ENCODE data around the gene BAHCC1. TPM values are rescaled to one million over a fixed set of nuclear protein-coding genes. Genes with fewer than 3 reads are reported as not detected.

BAHCC1 gene
- total RNA-seq, 1 donor from 2014 or later: not detected

- H3K36me3 Mint-ChIP-seq (ENCODE audit: low read depth): no peaks in the 10 kb centered on the region
- intact Hi-C loops (cut with micrococcal nuclease): no loop called here
- no peaks in the 10 kb centered on the region for H3K4me1 Mint-ChIP-seq
- H3K27ac Mint-ChIP-seq: no peak overlapping the region
- H3K9me3 Mint-ChIP-seq: no peaks in the 10 kb centered on the region
- no peaks in the 10 kb centered on the region for H3K27me3 Mint-ChIP-seq
- no peak overlapping the region for H3K4me3 Mint-ChIP-seq
- no peak for DNase-seq
Observed at GRCh38 chr17:81444610-81445339, 49.5 kb downstream of the BAHCC1 start.

- Mint-ChIP-seq H3K9me3 (no peaks in the 10 kb centered on the region), H3K4me3 (no peak overlapping the region), H3K27me3 (no peaks in the 10 kb centered on the region), H3K36me3 (ENCODE audit: low read depth) (no peaks in the 10 kb centered on the region), H3K27ac (no peak overlapping the region), H3K4me1 (no peaks in the 10 kb centered on the region)
- DNase-seq: no peak
- intact Hi-C loops (cut with micrococcal nuclease): no loop called here
Observed at GRCh38 chr17:81445642-81446503, 50.6 kb downstream of the BAHCC1 start.

- H3K27ac Mint-ChIP-seq: no peak overlapping the region
- no peak overlapping the region for H3K4me3 Mint-ChIP-seq
- DNase-seq: no peak
- no peaks in the 10 kb centered on the region for H3K36me3 Mint-ChIP-seq (ENCODE audit: low read depth)
- intact Hi-C loops (cut with micrococcal nuclease): no loop called here
- H3K27me3 Mint-ChIP-seq: no peaks in the 10 kb centered on the region
- no peaks in the 10 kb centered on the region for H3K4me1 Mint-ChIP-seq
- no peaks in the 10 kb centered on the region for H3K9me3 Mint-ChIP-seq
Observed at GRCh38 chr17:81447331-81447933, 52.2 kb downstream of the BAHCC1 start.

- Mint-ChIP-seq H3K27ac (no peak overlapping the region), H3K36me3 (ENCODE audit: low read depth) (no peaks in the 10 kb centered on the region), H3K9me3 (no peaks in the 10 kb centered on the region), H3K4me1 (peaks cover 2% of the 10 kb centered on the region), H3K4me3 (no peak overlapping the region), H3K27me3 (no peaks in the 10 kb centered on the region)
- intact Hi-C loops (cut with micrococcal nuclease): no loop called here
- DNase-seq: no peak
Observed at GRCh38 chr17:81448442-81448841, 53.2 kb downstream of the BAHCC1 start.

- H3K27me3 Mint-ChIP-seq: no peaks in the 10 kb centered on the region
- no peak overlapping the region for H3K27ac Mint-ChIP-seq
- intact Hi-C loops (cut with micrococcal nuclease): no loop called here
- DNase-seq: no peak
- H3K4me3 Mint-ChIP-seq: no peak overlapping the region
- no peaks in the 10 kb centered on the region for H3K9me3 Mint-ChIP-seq
- peaks cover 4% of the 10 kb centered on the region for H3K4me1 Mint-ChIP-seq
- no peaks in the 10 kb centered on the region for H3K36me3 Mint-ChIP-seq (ENCODE audit: low read depth)
Observed at GRCh38 chr17:81448950-81449349, 53.7 kb downstream of the BAHCC1 start.

- no peak overlapping the region for H3K4me3 Mint-ChIP-seq
- no peaks in the 10 kb centered on the region for H3K9me3 Mint-ChIP-seq
- intact Hi-C loops (cut with micrococcal nuclease): no loop called here
Observed at GRCh38 chr17:81449351-81449750, 54.1 kb downstream of the BAHCC1 start.

GRCh38 chr17:81451823-81452222, 56.6 kb downstream of the BAHCC1 start:
- Mint-ChIP-seq H3K4me3 (no peak overlapping the region), H3K27ac (no peak overlapping the region), H3K36me3 (ENCODE audit: low read depth) (no peaks in the 10 kb centered on the region), H3K27me3 (no peaks in the 10 kb centered on the region), H3K9me3 (no peaks in the 10 kb centered on the region), H3K4me1 (peaks cover 5% of the 10 kb centered on the region)
- no peak for DNase-seq
- intact Hi-C loops (cut with micrococcal nuclease): no loop called here

More at GRCh38 chr17:81449351-81449750, 54.1 kb downstream of the BAHCC1 start:
- no peaks in the 10 kb centered on the region for H3K27me3 Mint-ChIP-seq
- H3K36me3 Mint-ChIP-seq (ENCODE audit: low read depth): no peaks in the 10 kb centered on the region
- peaks cover 5% of the 10 kb centered on the region for H3K4me1 Mint-ChIP-seq
- no peak for DNase-seq
- H3K27ac Mint-ChIP-seq: no peak overlapping the region

GRCh38 chr17:81452551-81452950, 57.3 kb downstream of the BAHCC1 start:
- H3K4me3 Mint-ChIP-seq: no peak overlapping the region
- intact Hi-C loops (cut with micrococcal nuclease): no loop called here
- no peaks in the 10 kb centered on the region for H3K27me3 Mint-ChIP-seq
- H3K9me3 Mint-ChIP-seq: no peaks in the 10 kb centered on the region
- H3K4me1 Mint-ChIP-seq: peaks cover 5% of the 10 kb centered on the region
- no peaks in the 10 kb centered on the region for H3K36me3 Mint-ChIP-seq (ENCODE audit: low read depth)
- no peak overlapping the region for H3K27ac Mint-ChIP-seq
- DNase-seq: no peak

- no peak overlapping the region for H3K27ac Mint-ChIP-seq
- H3K9me3 Mint-ChIP-seq: no peaks in the 10 kb centered on the region
- no peaks in the 10 kb centered on the region for H3K36me3 Mint-ChIP-seq (ENCODE audit: low read depth)
- no peaks in the 10 kb centered on the region for H3K27me3 Mint-ChIP-seq
- H3K4me1 Mint-ChIP-seq: peaks cover 5% of the 10 kb centered on the region
- no peak overlapping the region for H3K4me3 Mint-ChIP-seq
- no peak for DNase-seq
- intact Hi-C loops (cut with micrococcal nuclease): no loop called here
Observed at GRCh38 chr17:81453076-81453475, 57.8 kb downstream of the BAHCC1 start.

GRCh38 chr17:81453712-81454111, 58.5 kb downstream of the BAHCC1 start:
- Mint-ChIP-seq H3K9me3 (no peaks in the 10 kb centered on the region), H3K4me1 (peaks cover 5% of the 10 kb centered on the region), H3K27me3 (no peaks in the 10 kb centered on the region), H3K27ac (peak overlapping the region; percentile 45), H3K4me3 (no peak overlapping the region), H3K36me3 (ENCODE audit: low read depth) (no peaks in the 10 kb centered on the region)
- intact Hi-C loops (cut with micrococcal nuclease): no loop called here
- DNase-seq: peak; percentile 78

- Mint-ChIP-seq H3K4me1 (peaks cover 5% of the 10 kb centered on the region), H3K36me3 (ENCODE audit: low read depth) (no peaks in the 10 kb centered on the region), H3K4me3 (no peak overlapping the region), H3K9me3 (no peaks in the 10 kb centered on the region), H3K27me3 (no peaks in the 10 kb centered on the region), H3K27ac (no peak overlapping the region)
- DNase-seq: no peak
- intact Hi-C loops (cut with micrococcal nuclease): no loop called here
Observed at GRCh38 chr17:81454473-81454872, 59.2 kb downstream of the BAHCC1 start.

GRCh38 chr17:81455387-81455786, 60.1 kb downstream of the BAHCC1 start:
- Mint-ChIP-seq H3K36me3 (ENCODE audit: low read depth) (no peaks in the 10 kb centered on the region), H3K9me3 (no peaks in the 10 kb centered on the region), H3K27ac (no peak overlapping the region), H3K4me3 (no peak overlapping the region), H3K27me3 (no peaks in the 10 kb centered on the region), H3K4me1 (peaks cover 5% of the 10 kb centered on the region)
- intact Hi-C loops (cut with micrococcal nuclease): no loop called here
- DNase-seq: no peak

GRCh38 chr17:81456091-81456490, 60.8 kb downstream of the BAHCC1 start:
- Mint-ChIP-seq H3K36me3 (ENCODE audit: low read depth) (no peaks in the 10 kb centered on the region), H3K27me3 (no peaks in the 10 kb centered on the region), H3K27ac (no peak overlapping the region), H3K9me3 (no peaks in the 10 kb centered on the region), H3K4me1 (peaks cover 5% of the 10 kb centered on the region), H3K4me3 (no peak overlapping the region)
- intact Hi-C loops (cut with micrococcal nuclease): no loop called here
- no peak for DNase-seq

- Mint-ChIP-seq H3K27me3 (no peaks in the 10 kb centered on the region), H3K27ac (no peak overlapping the region), H3K4me3 (no peak overlapping the region), H3K9me3 (no peaks in the 10 kb centered on the region), H3K4me1 (peaks cover 5% of the 10 kb centered on the region), H3K36me3 (ENCODE audit: low read depth) (no peaks in the 10 kb centered on the region)
- DNase-seq: no peak
- intact Hi-C loops (cut with micrococcal nuclease): no loop called here
Observed at GRCh38 chr17:81456798-81457197, 61.5 kb downstream of the BAHCC1 start.
